OCI-LY7 (cell line): Measurements from ENCODE around the gene RAP1GDS1. TPM values are rescaled to one million over a fixed set of nuclear protein-coding genes. Genes with fewer than 3 reads are reported as not detected.

Source experiments
- BruUV-seq: library from RNA; stranded (reverse); fragments of 400-500 nt; replicated peaks from 2 replicates; lab custom pipeline; 2021; lab: Mats Ljungman, UMichigan
- CTCF ChIA-PET: fragments of 300-600 bp; sonication (Branson Sonifier 250); formaldehyde crosslinking; loops from one replicate; lab custom pipeline; 2022; ENCODE audit warnings: antibody characterized with exemption; ENCODE audit not compliant: unreplicated experiment; lab: Charles Lee
- POLR2A ChIA-PET: fragments of 300-600 bp; sonication (Branson Sonifier 250); formaldehyde crosslinking; loops from one replicate; lab custom pipeline; 2022; ENCODE audit warnings: antibody characterized with exemption; lab: Charles Lee
- DNase-seq: peaks from one replicate; pipeline ENCODE4 v3.0.0-alpha.2; 2015; ENCODE audit warnings: low spot score
- H2AFZ ChIP-seq: fragments of 200-600 bp; sonication (generic), shearing (Covaris generic); 2 replicates; pipeline ENCODE4 v1.6.1; 2014; ENCODE audit warnings: mild to moderate bottlenecking, antibody characterized with exemption, low read length, moderate library complexity
- H3K27ac ChIP-seq: fragments of 200-600 bp; sonication (generic); 2 replicates; pipeline ENCODE4 v1.5.1; 2014; ENCODE audit warnings: mixed run types, low read depth, mild to moderate bottlenecking, moderate library complexity, low read length, inconsistent platforms; ENCODE audit not compliant: poor library complexity, severe bottlenecking
- H3K36me3 ChIP-seq: fragments of 200-600 bp; sonication (generic); 2 replicates; pipeline ENCODE4 v1.6.1; 2014; ENCODE audit warnings: mild to moderate bottlenecking, antibody characterized with exemption, low read length, moderate library complexity, mixed read lengths; ENCODE audit not compliant: insufficient read depth
- H3K4me1 ChIP-seq: fragments of 200-600 bp; sonication (generic); 2 replicates; pipeline ENCODE4 v1.5.1; 2014; ENCODE audit warnings: mild to moderate bottlenecking, low read length; ENCODE audit not compliant: insufficient read depth, poor library complexity, severe bottlenecking
- H3K4me2 ChIP-seq: fragments of 200-600 bp; sonication (generic); 2 replicates; pipeline ENCODE4 v1.6.1; 2014; ENCODE audit warnings: mild to moderate bottlenecking, low read length
- H3K4me3 ChIP-seq: fragments of 200-600 bp; sonication (generic); 2 replicates; pipeline ENCODE4 v1.5.1; 2014; ENCODE audit warnings: mild to moderate bottlenecking, low read depth, low read length; ENCODE audit not compliant: poor library complexity, severe bottlenecking
- H3K79me2 ChIP-seq: fragments of 200-600 bp; sonication (generic); 2 replicates; pipeline ENCODE4 v1.6.1; 2016; ENCODE audit warnings: low read depth, mild to moderate bottlenecking, low read length, moderate library complexity, mixed read lengths; ENCODE audit not compliant: insufficient read depth
- H3K9me2 ChIP-seq: fragments of 200-600 bp; sonication (generic); 2 replicates; pipeline ENCODE4 v1.6.1; 2016; ENCODE audit warnings: mild to moderate bottlenecking, low read length, mixed read lengths; ENCODE audit not compliant: insufficient read depth
- H3K9me3 ChIP-seq: fragments of 200-600 bp; sonication (generic); 2 replicates; pipeline ENCODE4 v1.6.1; 2014; ENCODE audit warnings: mild to moderate bottlenecking, mixed run types, low read length, mixed read lengths
- H4K20me1 ChIP-seq: fragments of 200-600 bp; sonication (generic); 2 replicates; pipeline ENCODE4 v1.6.1; 2014; ENCODE audit warnings: mild to moderate bottlenecking, antibody characterized with exemption, low read length, moderate library complexity, mixed read lengths; ENCODE audit not compliant: insufficient read depth
- EZH2phosphoT487 ChIP-seq: fragments of 200-600 bp; sonication (generic); IDR thresholded peaks from 2 replicates; pipeline ENCODE4 v1.6.1; 2018; ENCODE audit warnings: low read depth, borderline replicate concordance, mild to moderate bottlenecking, mixed run types, antibody characterized with exemption, low read length, moderate library complexity, mixed read lengths
- intact Hi-C: fragments of 100-400 bp; cut with micrococcal nuclease; formaldehyde crosslinking; loops from one replicate; pipeline ENCODE4 v1.10.0; 2022; ENCODE audit not compliant: unreplicated experiment
- total RNA-seq, 2 experiments: library from RNA; depleted of rRNA in 1 of 2; stranded (reverse); fragments of >200 nt in 1 of 2; shearing (Covaris generic) in 1 of 2; gene quantifications; 2 replicates each; pipeline ENCODE4 v1.2.3, GENCODE V29; 2014 to 2022
- TF ChIP-seq, protein P1 (sequence below): fragments of 200-600 bp; sonication (generic); conservative IDR thresholded peaks from 2 replicates; pipeline ENCODE4 v1.5.1; 2014; ENCODE audit warnings: mild to moderate bottlenecking, antibody characterized with exemption, low read length, moderate library complexity, mixed read lengths

Gene RAP1GDS1
- total RNA-seq, 2 experiments from 2014 or later: 53.5 to 57.8 TPM

- no peaks in the 10 kb centered on the region for H3K9me2 ChIP-seq
- no peak for TF ChIP-seq EZH2phosphoT487
- TF ChIP-seq, protein P1, sequence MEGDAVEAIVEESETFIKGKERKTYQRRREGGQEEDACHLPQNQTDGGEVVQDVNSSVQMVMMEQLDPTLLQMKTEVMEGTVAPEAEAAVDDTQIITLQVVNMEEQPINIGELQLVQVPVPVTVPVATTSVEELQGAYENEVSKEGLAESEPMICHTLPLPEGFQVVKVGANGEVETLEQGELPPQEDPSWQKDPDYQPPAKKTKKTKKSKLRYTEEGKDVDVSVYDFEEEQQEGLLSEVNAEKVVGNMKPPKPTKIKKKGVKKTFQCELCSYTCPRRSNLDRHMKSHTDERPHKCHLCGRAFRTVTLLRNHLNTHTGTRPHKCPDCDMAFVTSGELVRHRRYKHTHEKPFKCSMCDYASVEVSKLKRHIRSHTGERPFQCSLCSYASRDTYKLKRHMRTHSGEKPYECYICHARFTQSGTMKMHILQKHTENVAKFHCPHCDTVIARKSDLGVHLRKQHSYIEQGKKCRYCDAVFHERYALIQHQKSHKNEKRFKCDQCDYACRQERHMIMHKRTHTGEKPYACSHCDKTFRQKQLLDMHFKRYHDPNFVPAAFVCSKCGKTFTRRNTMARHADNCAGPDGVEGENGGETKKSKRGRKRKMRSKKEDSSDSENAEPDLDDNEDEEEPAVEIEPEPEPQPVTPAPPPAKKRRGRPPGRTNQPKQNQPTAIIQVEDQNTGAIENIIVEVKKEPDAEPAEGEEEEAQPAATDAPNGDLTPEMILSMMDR: no peak
- ChIA-PET CTCF (no interaction called here), POLR2A (interaction anchor here (1.0 kb wide), 1 partner anchor 10 kb away, joined by 3 read pairs; no protein-coding TSS in a partner anchor)
- no peaks in the 10 kb centered on the region for H4K20me1 ChIP-seq
- no peaks in the 10 kb centered on the region for H3K36me3 ChIP-seq
- DNase-seq: no peak
- no peaks in the 10 kb centered on the region for H3K9me3 ChIP-seq
- no peak overlapping the region for H2AFZ ChIP-seq
- no TSS peak for BruUV-seq
- H3K4me1 ChIP-seq: no peaks in the 10 kb centered on the region
- no peak overlapping the region for H3K4me2 ChIP-seq
- H3K27ac ChIP-seq: no peak overlapping the region
- H3K4me3 ChIP-seq: no peak overlapping the region
- H3K79me2 ChIP-seq: no peaks in the 10 kb centered on the region
- intact Hi-C loops: no loop called here
Measured at GRCh38 chr4:98245226-98245625, 16.0 kb upstream of the RAP1GDS1 start.

DNA sequence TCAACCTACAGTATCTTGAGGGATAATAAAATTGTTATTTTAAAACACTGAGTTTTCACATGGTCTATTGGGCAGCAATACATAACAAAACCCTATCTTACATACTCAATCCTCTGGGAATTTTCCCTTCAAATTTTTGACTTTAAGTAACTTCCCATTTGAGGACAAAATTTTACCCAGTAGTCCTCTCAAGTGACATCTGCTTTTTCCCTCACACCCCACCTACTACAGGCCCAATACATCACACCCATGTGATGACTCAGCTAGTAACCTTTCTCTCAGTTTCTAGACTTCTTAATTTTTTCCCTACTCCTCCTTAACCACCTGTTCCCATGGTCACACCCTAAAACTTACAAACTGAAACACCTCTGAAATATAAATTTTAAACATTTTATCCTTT lies 12.2 kb upstream of the RAP1GDS1 start:
- TF ChIP-seq EZH2phosphoT487: no peak
- TF ChIP-seq, protein P1: no peak
- intact Hi-C loops: no loop called here
- Histone ChIP-seq H3K4me2 (no peak overlapping the region), H3K4me3 (no peak overlapping the region), H2AFZ (no peak overlapping the region), H3K79me2 (no peaks in the 10 kb centered on the region), H3K9me3 (no peaks in the 10 kb centered on the region), H4K20me1 (no peaks in the 10 kb centered on the region), H3K36me3 (no peaks in the 10 kb centered on the region), H3K27ac (no peak overlapping the region), H3K9me2 (no peaks in the 10 kb centered on the region), H3K4me1 (no peaks in the 10 kb centered on the region)
- ChIA-PET POLR2A (interaction anchor here (0.6 to 0.8 kb wide), 2 partner anchors 12 to 48 kb away, joined by 3 read pairs; partner anchors contain the start of gene RAP1GDS1), CTCF (no interaction called here)
- no peak for DNase-seq
- BruUV-seq: no TSS peak

DNA sequence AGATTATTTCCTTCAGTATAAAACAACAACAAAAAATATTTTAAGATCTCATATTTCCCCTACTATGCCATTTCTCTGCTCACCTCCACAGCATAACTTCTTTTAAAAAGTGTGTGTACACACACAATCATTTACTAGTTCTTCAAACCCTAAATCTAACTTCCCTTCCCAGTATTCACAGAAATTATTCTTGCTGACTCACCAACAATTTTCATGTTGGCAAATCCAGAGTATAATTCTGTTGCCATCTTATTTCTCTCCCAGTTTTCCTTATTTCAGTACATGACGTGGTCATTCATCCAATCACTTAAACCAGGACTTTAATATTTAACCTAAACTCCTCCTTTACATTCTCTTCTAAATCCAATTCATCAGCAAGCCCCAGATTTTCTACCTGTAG lies 11.4 kb upstream of the RAP1GDS1 start:
- TF ChIP-seq, protein P1: no peak
- TF ChIP-seq EZH2phosphoT487: no peak
- H3K9me3 ChIP-seq: no peaks in the 10 kb centered on the region
- ChIA-PET POLR2A (interaction anchor here (0.7 kb wide), 1 partner anchor 68 kb away, joined by 3 read pairs; no protein-coding TSS in a partner anchor), CTCF (no interaction called here)
- no peaks in the 10 kb centered on the region for H3K4me1 ChIP-seq
- BruUV-seq: no TSS peak
- H3K9me2 ChIP-seq: no peaks in the 10 kb centered on the region
- H3K27ac ChIP-seq: no peak overlapping the region
- no peak overlapping the region for H3K4me3 ChIP-seq
- H3K4me2 ChIP-seq: no peak overlapping the region
- H3K36me3 ChIP-seq: no peaks in the 10 kb centered on the region
- no peaks in the 10 kb centered on the region for H3K79me2 ChIP-seq
- intact Hi-C loops: no loop called here
- H2AFZ ChIP-seq: no peak overlapping the region
- no peak for DNase-seq
- no peaks in the 10 kb centered on the region for H4K20me1 ChIP-seq
